ENCODE data around the gene EIF3C.
"Not testable (repeated sequence)": the region's sequence is repeated elsewhere in the genome, so short reads cannot be mapped to it uniquely, and the experiment has no call there.

- TF ChIP-seq CTCF (IDR thresholded peaks at IDR 0.05; ENCODE audit: insufficient read depth, low read depth, low read length); EZH2 (IDR thresholded peaks at IDR 0.05; ENCODE audit: insufficient read depth, low read length): not testable (repeated sequence)
These were observed 7.0 kb upstream of the EIF3C start for GRCh38 chr16:28704246-28704645.
